Measurements from ENCODE around the gene PTS. TPM values are rescaled to one million over a fixed set of nuclear protein-coding genes. Genes with fewer than 3 reads are reported as not detected.

PTS gene

DNA sequence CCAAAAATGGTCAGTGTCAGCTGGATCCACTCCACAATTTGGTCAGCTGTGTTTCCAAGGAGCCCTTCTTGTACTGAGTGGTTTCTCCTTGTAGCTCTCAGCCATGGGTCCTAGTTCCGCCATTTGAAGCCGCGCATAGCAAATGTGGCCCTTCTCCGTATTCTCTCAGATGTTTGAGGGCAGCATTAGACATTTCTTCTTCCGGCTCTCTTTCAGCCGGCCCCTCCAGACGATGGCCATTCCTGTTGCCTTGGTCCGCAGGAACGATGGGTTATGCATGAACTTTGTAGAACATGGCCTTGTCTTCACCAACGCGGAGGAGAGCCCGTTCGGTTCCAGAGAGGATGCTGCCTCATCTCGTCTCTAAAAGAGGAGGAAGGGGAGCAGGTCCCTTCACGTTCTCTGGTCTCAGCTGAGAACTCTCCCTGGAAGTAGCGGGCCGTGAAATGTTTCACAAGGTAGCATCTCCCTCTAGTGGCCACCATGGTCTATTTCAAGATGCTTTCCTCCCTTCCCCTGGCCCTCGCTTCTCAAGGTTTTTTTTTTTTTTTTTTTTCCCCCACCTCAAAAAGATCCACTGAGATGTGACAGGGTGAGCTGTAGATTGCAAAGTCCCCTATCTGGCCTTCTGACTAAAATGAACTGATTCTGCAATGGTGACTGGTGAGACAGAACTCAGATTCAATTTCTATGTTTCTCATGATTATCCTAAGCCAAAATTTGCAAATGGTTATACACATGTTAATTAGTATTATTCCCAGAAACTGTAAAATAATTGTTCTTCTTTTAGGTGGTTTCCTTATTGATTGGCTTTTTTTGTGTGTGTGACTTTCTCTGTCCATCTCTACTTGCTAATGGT is 54.3 kb downstream of the PTS start:
- Histone ChIP-seq H2BK120ac (ENCODE audit: low read depth, low read length) (no peak overlapping the region), H3K4me3 (ENCODE audit: low read length) (no peak overlapping the region), H3K4ac (ENCODE audit: low read depth, low read length) (no peak overlapping the region), H3K4me1 (ENCODE audit: control insufficient read depth, low read depth, low read length) (no peaks in the 10 kb centered on the region), H3K9ac (ENCODE audit: low read length) (peak overlapping the region; percentile 18), H3K4me2 (ENCODE audit: low read length) (peak overlapping the region; percentile 69), H3K36me3 (ENCODE audit: control insufficient read depth, insufficient read depth, low read length) (no peaks in the 10 kb centered on the region), H4K5ac (ENCODE audit: low read length) (no peak overlapping the region), H3K79me1 (ENCODE audit: low read length) (no peaks in the 10 kb centered on the region), H3K56ac (ENCODE audit: low read length) (peak overlapping the region; percentile 61), H3K23ac (ENCODE audit: low read length) (no peak overlapping the region), H2BK5ac (ENCODE audit: low read length) (no peak overlapping the region), H2BK15ac (replicated peaks; ENCODE audit: low read depth) (no peak overlapping the region), H3K18ac (ENCODE audit: low read length) (no peak overlapping the region), H4K8ac (ENCODE audit: low read depth, low read length) (no peak overlapping the region), H3K27me3 (ENCODE audit: insufficient read depth, low read length, poor library complexity) (no peaks in the 10 kb centered on the region), H3K79me2 (ENCODE audit: control insufficient read depth, insufficient read depth, low read length) (no peaks in the 10 kb centered on the region), H2AK5ac (ENCODE audit: low read length) (no peak overlapping the region), H3K27ac (ENCODE audit: low read depth, low read length) (no peak overlapping the region)
- DNase-seq: peak; percentile 87
- no CpG with 5 or more reads among the region's 18 CpGs for WGBS (ENCODE audit: extremely low coverage, insufficient coverage, low lambda C conversion rate)

GRCh38 chr11:112281726-112282125 is 55.5 kb downstream of the PTS start:
- no peak overlapping the region for H3K4me2 ChIP-seq (ENCODE audit: low read length)
- H3K36me3 ChIP-seq (ENCODE audit: control insufficient read depth, insufficient read depth, low read length): no peaks in the 10 kb centered on the region
- no peak overlapping the region for H2BK120ac ChIP-seq (ENCODE audit: low read depth, low read length)
- H3K18ac ChIP-seq (ENCODE audit: low read length): no peak overlapping the region
- no peak overlapping the region for H3K23ac ChIP-seq (ENCODE audit: low read length)
- no CpG with 5 or more reads among the region's 4 CpGs for WGBS (ENCODE audit: extremely low coverage, insufficient coverage, low lambda C conversion rate)
- no peak overlapping the region for H2BK5ac ChIP-seq (ENCODE audit: low read length)
- H3K79me1 ChIP-seq (ENCODE audit: low read length): no peaks in the 10 kb centered on the region
- DNase-seq: no peak
- no peak overlapping the region for H3K27ac ChIP-seq (ENCODE audit: low read depth, low read length)
- H2BK15ac ChIP-seq (replicated peaks; ENCODE audit: low read depth): no peak overlapping the region
- H3K79me2 ChIP-seq (ENCODE audit: control insufficient read depth, insufficient read depth, low read length): no peaks in the 10 kb centered on the region
- no peak overlapping the region for H4K5ac ChIP-seq (ENCODE audit: low read length)
- no peak overlapping the region for H4K8ac ChIP-seq (ENCODE audit: low read depth, low read length)
- H3K4ac ChIP-seq (ENCODE audit: low read depth, low read length): no peak overlapping the region
- no peak overlapping the region for H3K56ac ChIP-seq (ENCODE audit: low read length)
- no peak overlapping the region for H3K9ac ChIP-seq (ENCODE audit: low read length)
- no peak overlapping the region for H3K4me3 ChIP-seq (ENCODE audit: low read length)
- H2AK5ac ChIP-seq (ENCODE audit: low read length): no peak overlapping the region
- H3K27me3 ChIP-seq (ENCODE audit: insufficient read depth, low read length, poor library complexity): no peaks in the 10 kb centered on the region
- H3K4me1 ChIP-seq (ENCODE audit: control insufficient read depth, low read depth, low read length): no peaks in the 10 kb centered on the region

Small RNAs within 50 kb of the gene (small RNA-seq; reads per million reads assigned to genes)
- gene MRPS36P4 (ENCODE audit: insufficient read depth): not detected

Data from mesendoderm (in vitro differentiated cells).